ENCODE measurements around the gene ACSL1. TPM values are rescaled to one million over a fixed set of nuclear protein-coding genes. Genes with fewer than 3 reads are reported as not detected.
A peak's percentile ranks its signal among the peaks of the same experiment; 100 is the strongest.

The ACSL1 gene
- total and polyA plus RNA-seq, 9 of the 15 experiments (the other 6 are each of a cell fraction or from before 2014, with no cell fraction given): 6.7 to 24.1 (median 15.0) TPM

DNA sequence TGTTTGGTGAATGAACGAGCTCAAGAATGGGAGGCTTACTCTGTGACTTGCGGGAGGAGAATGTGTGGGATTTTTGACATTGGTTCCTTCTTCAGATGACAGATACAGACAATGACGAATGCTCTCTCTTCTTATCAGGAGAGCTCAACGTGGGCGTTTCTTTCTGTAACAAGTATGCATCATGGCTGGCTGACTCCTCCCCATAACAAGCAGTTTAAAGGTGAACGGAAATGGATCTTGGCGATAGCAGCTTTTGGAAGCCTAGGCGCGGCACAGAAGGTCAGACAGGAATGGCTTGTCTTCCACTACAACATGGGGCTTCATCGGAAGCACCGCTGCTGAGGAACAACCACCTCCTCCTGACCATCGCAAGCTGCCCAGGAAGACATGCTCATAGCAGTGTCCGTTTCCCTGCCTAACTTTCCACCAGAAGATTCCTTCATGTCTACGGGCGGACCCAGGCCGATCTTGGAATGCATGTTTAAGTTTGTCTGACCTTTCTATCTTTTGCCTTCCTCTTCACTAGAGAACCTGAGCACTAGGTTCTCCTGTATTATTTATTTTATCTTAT lies 18.3 kb upstream of the ACSL1 start (continued):
- no peak for TF ChIP-seq SMAD3 (CRISPR knock-in tag; conservative IDR thresholded peaks at IDR 0.05)
- TF ChIP-seq YY1 (IDR thresholded peaks at IDR 0.05; ENCODE audit: borderline replicate concordance in 1 of 3, control insufficient read depth in 1 of 3, extremely low read depth in 1 of 3, insufficient read depth in 3 of 3, insufficient read length in 1 of 3, insufficient replicate concordance in 2 of 3, low read depth in 1 of 3, low read length in 2 of 3): peak in 2 of 3 experiments; percentile 34 to 90
- no peak for TF ChIP-seq ZNF143 (CRISPR knock-in tag; IDR thresholded peaks at IDR 0.05)
- TF ChIP-seq CAMTA2 (CRISPR knock-in tag; conservative IDR thresholded peaks at IDR 0.05): no peak
- TF ChIP-seq, protein P1, sequence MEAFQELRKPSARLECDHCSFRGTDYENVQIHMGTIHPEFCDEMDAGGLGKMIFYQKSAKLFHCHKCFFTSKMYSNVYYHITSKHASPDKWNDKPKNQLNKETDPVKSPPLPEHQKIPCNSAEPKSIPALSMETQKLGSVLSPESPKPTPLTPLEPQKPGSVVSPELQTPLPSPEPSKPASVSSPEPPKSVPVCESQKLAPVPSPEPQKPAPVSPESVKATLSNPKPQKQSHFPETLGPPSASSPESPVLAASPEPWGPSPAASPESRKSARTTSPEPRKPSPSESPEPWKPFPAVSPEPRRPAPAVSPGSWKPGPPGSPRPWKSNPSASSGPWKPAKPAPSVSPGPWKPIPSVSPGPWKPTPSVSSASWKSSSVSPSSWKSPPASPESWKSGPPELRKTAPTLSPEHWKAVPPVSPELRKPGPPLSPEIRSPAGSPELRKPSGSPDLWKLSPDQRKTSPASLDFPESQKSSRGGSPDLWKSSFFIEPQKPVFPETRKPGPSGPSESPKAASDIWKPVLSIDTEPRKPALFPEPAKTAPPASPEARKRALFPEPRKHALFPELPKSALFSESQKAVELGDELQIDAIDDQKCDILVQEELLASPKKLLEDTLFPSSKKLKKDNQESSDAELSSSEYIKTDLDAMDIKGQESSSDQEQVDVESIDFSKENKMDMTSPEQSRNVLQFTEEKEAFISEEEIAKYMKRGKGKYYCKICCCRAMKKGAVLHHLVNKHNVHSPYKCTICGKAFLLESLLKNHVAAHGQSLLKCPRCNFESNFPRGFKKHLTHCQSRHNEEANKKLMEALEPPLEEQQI (IDR thresholded peaks at IDR 0.05): 0 out of 2 replicates have a peak, but pooled peaks have one; percentile 41
- TF ChIP-seq ZNF316 (IDR thresholded peaks at IDR 0.05): peak; percentile 90
- TF ChIP-seq TCFL5 (CRISPR knock-in tag; conservative IDR thresholded peaks at IDR 0.05): no peak
- no peak for TF ChIP-seq JUNB (CRISPR knock-in tag; conservative IDR thresholded peaks at IDR 0.05)
- TF ChIP-seq ZNF134 (CRISPR knock-in tag; conservative IDR thresholded peaks at IDR 0.05): no peak
- TF ChIP-seq, protein P2, sequence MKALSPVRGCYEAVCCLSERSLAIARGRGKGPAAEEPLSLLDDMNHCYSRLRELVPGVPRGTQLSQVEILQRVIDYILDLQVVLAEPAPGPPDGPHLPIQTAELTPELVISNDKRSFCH (CRISPR knock-in tag; IDR thresholded peaks at IDR 0.05): no peak
- TF ChIP-seq, protein P2 (tag; IDR thresholded peaks at IDR 0.05): peak; percentile 80
- TF ChIP-seq, protein P3, sequence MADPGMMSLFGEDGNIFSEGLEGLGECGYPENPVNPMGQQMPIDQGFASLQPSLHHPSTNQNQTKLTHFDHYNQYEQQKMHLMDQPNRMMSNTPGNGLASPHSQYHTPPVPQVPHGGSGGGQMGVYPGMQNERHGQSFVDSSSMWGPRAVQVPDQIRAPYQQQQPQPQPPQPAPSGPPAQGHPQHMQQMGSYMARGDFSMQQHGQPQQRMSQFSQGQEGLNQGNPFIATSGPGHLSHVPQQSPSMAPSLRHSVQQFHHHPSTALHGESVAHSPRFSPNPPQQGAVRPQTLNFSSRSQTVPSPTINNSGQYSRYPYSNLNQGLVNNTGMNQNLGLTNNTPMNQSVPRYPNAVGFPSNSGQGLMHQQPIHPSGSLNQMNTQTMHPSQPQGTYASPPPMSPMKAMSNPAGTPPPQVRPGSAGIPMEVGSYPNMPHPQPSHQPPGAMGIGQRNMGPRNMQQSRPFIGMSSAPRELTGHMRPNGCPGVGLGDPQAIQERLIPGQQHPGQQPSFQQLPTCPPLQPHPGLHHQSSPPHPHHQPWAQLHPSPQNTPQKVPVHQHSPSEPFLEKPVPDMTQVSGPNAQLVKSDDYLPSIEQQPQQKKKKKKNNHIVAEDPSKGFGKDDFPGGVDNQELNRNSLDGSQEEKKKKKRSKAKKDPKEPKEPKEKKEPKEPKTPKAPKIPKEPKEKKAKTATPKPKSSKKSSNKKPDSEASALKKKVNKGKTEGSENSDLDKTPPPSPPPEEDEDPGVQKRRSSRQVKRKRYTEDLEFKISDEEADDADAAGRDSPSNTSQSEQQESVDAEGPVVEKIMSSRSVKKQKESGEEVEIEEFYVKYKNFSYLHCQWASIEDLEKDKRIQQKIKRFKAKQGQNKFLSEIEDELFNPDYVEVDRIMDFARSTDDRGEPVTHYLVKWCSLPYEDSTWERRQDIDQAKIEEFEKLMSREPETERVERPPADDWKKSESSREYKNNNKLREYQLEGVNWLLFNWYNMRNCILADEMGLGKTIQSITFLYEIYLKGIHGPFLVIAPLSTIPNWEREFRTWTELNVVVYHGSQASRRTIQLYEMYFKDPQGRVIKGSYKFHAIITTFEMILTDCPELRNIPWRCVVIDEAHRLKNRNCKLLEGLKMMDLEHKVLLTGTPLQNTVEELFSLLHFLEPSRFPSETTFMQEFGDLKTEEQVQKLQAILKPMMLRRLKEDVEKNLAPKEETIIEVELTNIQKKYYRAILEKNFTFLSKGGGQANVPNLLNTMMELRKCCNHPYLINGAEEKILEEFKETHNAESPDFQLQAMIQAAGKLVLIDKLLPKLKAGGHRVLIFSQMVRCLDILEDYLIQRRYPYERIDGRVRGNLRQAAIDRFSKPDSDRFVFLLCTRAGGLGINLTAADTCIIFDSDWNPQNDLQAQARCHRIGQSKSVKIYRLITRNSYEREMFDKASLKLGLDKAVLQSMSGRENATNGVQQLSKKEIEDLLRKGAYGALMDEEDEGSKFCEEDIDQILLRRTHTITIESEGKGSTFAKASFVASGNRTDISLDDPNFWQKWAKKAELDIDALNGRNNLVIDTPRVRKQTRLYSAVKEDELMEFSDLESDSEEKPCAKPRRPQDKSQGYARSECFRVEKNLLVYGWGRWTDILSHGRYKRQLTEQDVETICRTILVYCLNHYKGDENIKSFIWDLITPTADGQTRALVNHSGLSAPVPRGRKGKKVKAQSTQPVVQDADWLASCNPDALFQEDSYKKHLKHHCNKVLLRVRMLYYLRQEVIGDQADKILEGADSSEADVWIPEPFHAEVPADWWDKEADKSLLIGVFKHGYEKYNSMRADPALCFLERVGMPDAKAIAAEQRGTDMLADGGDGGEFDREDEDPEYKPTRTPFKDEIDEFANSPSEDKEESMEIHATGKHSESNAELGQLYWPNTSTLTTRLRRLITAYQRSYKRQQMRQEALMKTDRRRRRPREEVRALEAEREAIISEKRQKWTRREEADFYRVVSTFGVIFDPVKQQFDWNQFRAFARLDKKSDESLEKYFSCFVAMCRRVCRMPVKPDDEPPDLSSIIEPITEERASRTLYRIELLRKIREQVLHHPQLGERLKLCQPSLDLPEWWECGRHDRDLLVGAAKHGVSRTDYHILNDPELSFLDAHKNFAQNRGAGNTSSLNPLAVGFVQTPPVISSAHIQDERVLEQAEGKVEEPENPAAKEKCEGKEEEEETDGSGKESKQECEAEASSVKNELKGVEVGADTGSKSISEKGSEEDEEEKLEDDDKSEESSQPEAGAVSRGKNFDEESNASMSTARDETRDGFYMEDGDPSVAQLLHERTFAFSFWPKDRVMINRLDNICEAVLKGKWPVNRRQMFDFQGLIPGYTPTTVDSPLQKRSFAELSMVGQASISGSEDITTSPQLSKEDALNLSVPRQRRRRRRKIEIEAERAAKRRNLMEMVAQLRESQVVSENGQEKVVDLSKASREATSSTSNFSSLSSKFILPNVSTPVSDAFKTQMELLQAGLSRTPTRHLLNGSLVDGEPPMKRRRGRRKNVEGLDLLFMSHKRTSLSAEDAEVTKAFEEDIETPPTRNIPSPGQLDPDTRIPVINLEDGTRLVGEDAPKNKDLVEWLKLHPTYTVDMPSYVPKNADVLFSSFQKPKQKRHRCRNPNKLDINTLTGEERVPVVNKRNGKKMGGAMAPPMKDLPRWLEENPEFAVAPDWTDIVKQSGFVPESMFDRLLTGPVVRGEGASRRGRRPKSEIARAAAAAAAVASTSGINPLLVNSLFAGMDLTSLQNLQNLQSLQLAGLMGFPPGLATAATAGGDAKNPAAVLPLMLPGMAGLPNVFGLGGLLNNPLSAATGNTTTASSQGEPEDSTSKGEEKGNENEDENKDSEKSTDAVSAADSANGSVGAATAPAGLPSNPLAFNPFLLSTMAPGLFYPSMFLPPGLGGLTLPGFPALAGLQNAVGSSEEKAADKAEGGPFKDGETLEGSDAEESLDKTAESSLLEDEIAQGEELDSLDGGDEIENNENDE (IDR thresholded peaks at IDR 0.05; ENCODE audit: low read depth, low read length): no peak
- no peak for TF ChIP-seq HNRNPK (IDR thresholded peaks at IDR 0.05; ENCODE audit: low read depth, low read length, poor library complexity, severe bottlenecking)
- TF ChIP-seq SMAD4 (CRISPR knock-in tag; conservative IDR thresholded peaks at IDR 0.05): peak; percentile 55

Data from K562 (cell line).